ENCODE data around the gene PRMT5.

DNA sequence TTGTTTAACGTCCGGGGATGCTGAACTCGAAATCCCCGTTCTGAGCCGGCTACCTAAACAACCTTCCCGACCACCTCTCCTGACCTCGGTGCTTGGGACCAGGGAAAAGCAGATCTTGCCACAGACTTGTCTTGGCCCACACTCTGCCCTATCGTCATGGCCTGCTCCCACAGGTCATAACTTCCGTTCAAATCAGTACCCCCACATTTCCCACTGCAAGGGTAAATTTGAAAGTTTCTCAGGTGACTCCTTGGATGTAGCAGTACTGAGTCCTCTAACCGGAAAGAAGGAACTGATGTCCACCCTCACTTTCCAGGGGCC is 9.6 kb downstream of the PRMT5 start:
- TF ChIP-seq, protein P1, sequence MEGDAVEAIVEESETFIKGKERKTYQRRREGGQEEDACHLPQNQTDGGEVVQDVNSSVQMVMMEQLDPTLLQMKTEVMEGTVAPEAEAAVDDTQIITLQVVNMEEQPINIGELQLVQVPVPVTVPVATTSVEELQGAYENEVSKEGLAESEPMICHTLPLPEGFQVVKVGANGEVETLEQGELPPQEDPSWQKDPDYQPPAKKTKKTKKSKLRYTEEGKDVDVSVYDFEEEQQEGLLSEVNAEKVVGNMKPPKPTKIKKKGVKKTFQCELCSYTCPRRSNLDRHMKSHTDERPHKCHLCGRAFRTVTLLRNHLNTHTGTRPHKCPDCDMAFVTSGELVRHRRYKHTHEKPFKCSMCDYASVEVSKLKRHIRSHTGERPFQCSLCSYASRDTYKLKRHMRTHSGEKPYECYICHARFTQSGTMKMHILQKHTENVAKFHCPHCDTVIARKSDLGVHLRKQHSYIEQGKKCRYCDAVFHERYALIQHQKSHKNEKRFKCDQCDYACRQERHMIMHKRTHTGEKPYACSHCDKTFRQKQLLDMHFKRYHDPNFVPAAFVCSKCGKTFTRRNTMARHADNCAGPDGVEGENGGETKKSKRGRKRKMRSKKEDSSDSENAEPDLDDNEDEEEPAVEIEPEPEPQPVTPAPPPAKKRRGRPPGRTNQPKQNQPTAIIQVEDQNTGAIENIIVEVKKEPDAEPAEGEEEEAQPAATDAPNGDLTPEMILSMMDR (IDR thresholded peaks at IDR 0.05): no peak
- TF ChIP-seq POLR2A (IDR thresholded peaks at IDR 0.05): no peak
